IMR-90 (cell line): Measurements from ENCODE around the gene RASSF5. TPM values are rescaled to one million over a fixed set of nuclear protein-coding genes. Genes with fewer than 3 reads are reported as not detected.

Experiments used
- ATAC-seq: fragments of 200-7000 bp; cut with Tn5 transposase; 2 replicates; pipeline ENCODE4 v1.9.1; 2020; ENCODE audit warnings: low read depth, mild to moderate bottlenecking, moderate library complexity
- BruUV-seq: library from RNA; stranded (reverse); fragments of 400-500 nt; replicated peaks from 2 replicates; lab custom pipeline; 2021; lab: Mats Ljungman, UMichigan
- CTCF ChIA-PET: fragments of 300-600 bp; formaldehyde crosslinking; extraction: SDS; loops from one replicate; lab custom pipeline; 2021; ENCODE audit warnings: antibody characterized with exemption; lab: Yijun Ruan, JAX
- POLR2A ChIA-PET: fragments of 300-600 bp; sonication (Branson Sonifier 250); formaldehyde crosslinking; loops from one replicate; lab custom pipeline; 2022; ENCODE audit warnings: antibody characterized with exemption; ENCODE audit not compliant: unreplicated experiment; lab: Charles Lee
- DNase-seq: peaks from one replicate; pipeline ENCODE4 v3.0.0; 2013
- H2AFZ ChIP-seq: replicated peaks from 2 replicates; pipeline ENCODE3; 2013; ENCODE audit warnings: low read length, mild to moderate bottlenecking; ENCODE audit not compliant: poor library complexity
- H2AK5ac ChIP-seq: 2 replicates; pipeline ENCODE4 v1.6.1; 2013; ENCODE audit warnings: low read depth, low read length, inconsistent platforms
- H2AK9ac ChIP-seq: replicated peaks from 2 replicates; pipeline ENCODE3; 2013; ENCODE audit warnings: mild to moderate bottlenecking, low read depth, low read length, moderate library complexity; ENCODE audit not compliant: poor library complexity
- H2BK120ac ChIP-seq: 2 replicates; pipeline ENCODE4 v1.6.1; 2013; ENCODE audit warnings: low read depth, low read length, inconsistent platforms
- H2BK15ac ChIP-seq: 3 replicates; pipeline ENCODE4 v1.6.1; 2013; ENCODE audit warnings: low read depth, low read length, inconsistent platforms
- H2BK20ac ChIP-seq: 2 replicates; pipeline ENCODE4 v1.6.1; 2013; ENCODE audit warnings: low read depth, mild to moderate bottlenecking, inconsistent platforms, low read length, moderate library complexity
- H2BK5ac ChIP-seq: 2 replicates; pipeline ENCODE4 v1.6.1; 2013; ENCODE audit warnings: mild to moderate bottlenecking, low read depth, low read length, inconsistent platforms; ENCODE audit not compliant: poor library complexity, severe bottlenecking
- H3K14ac ChIP-seq: replicated peaks from 2 replicates; pipeline ENCODE4 v1.6.1; 2013; ENCODE audit warnings: low read depth, low read length, inconsistent platforms
- H3K18ac ChIP-seq: 2 replicates; pipeline ENCODE4 v1.6.1; 2013; ENCODE audit warnings: low read depth, low read length, control low read depth
- H3K23ac ChIP-seq: 2 replicates; pipeline ENCODE4 v1.6.1; 2013; ENCODE audit warnings: low read depth, low read length, inconsistent platforms
- H3K27ac ChIP-seq: 2 replicates; pipeline ENCODE4 v1.5.1; 2013; ENCODE audit warnings: mild to moderate bottlenecking, control low read depth, low read length; ENCODE audit not compliant: insufficient read depth
- H3K27me3 ChIP-seq: 2 replicates; pipeline ENCODE4 v1.6.1; 2013; ENCODE audit warnings: low read length; ENCODE audit not compliant: control insufficient read depth, insufficient read depth
- H3K36me3 ChIP-seq: 2 replicates; pipeline ENCODE4 v1.6.1; 2013; ENCODE audit warnings: low read length, mixed read lengths; ENCODE audit not compliant: control insufficient read depth, insufficient read depth
- H3K4ac ChIP-seq: 2 replicates; pipeline ENCODE4 v1.6.1; 2013; ENCODE audit warnings: low read depth, low read length, inconsistent platforms
- H3K4me1 ChIP-seq: 2 replicates; pipeline ENCODE4 v1.6.1; 2013; ENCODE audit warnings: low read length, mixed read lengths; ENCODE audit not compliant: control insufficient read depth, insufficient read depth
- H3K4me2 ChIP-seq: 2 replicates; pipeline ENCODE4 v1.6.1; 2013; ENCODE audit warnings: low read depth, mild to moderate bottlenecking, control low read depth, low read length, moderate library complexity
- H3K4me3 ChIP-seq: 2 replicates; pipeline ENCODE4 v1.5.1; 2013; ENCODE audit warnings: low read depth, mild to moderate bottlenecking, control low read depth, low read length, moderate library complexity; ENCODE audit not compliant: insufficient read depth
- H3K56ac ChIP-seq: 2 replicates; pipeline ENCODE4 v1.6.1; 2013; ENCODE audit warnings: low read length, inconsistent platforms; ENCODE audit not compliant: insufficient read depth; ENCODE audit errors: extremely low read depth
- H3K79me1 ChIP-seq, 2 experiments: 2 replicates each; pipeline ENCODE4 v1.6.1; 2013; ENCODE audit warnings: low read length in 2 of 2, inconsistent platforms in 1 of 2, low read depth in 1 of 2
- H3K9ac ChIP-seq: 2 replicates; pipeline ENCODE4 v1.6.1; 2013; ENCODE audit warnings: low read depth, low read length, control low read depth
- H3K9me1 ChIP-seq: 2 replicates; pipeline ENCODE4 v1.6.1; 2013; ENCODE audit warnings: low read length, inconsistent platforms; ENCODE audit not compliant: insufficient read depth
- H3K9me3 ChIP-seq: 2 replicates; pipeline ENCODE4 v1.6.1; 2013; ENCODE audit warnings: low read length; ENCODE audit not compliant: control insufficient read depth, insufficient read depth
- H4K20me1 ChIP-seq: 2 replicates; pipeline ENCODE4 v1.6.1; 2013; ENCODE audit warnings: low read length, inconsistent platforms; ENCODE audit not compliant: insufficient read depth
- H4K5ac ChIP-seq: 2 replicates; pipeline ENCODE4 v1.6.1; 2013; ENCODE audit warnings: mild to moderate bottlenecking, low read depth, low read length, control low read depth
- H4K8ac ChIP-seq, 2 experiments: 2 replicates each; pipeline ENCODE4 v1.6.1; 2013; ENCODE audit warnings: low read depth in 2 of 2, low read length in 2 of 2, control low read depth in 1 of 2, inconsistent platforms in 1 of 2
- H4K91ac ChIP-seq: 2 replicates; pipeline ENCODE4 v1.6.1; 2013; ENCODE audit warnings: low read depth, low read length, inconsistent platforms; ENCODE audit not compliant: insufficient read depth
- BHLHE40 ChIP-seq: fragments of 150-350 bp; IDR thresholded peaks from 2 replicates; pipeline ENCODE4 v1.6.1; 2016; ENCODE audit warnings: mild to moderate bottlenecking, low read depth, low read length
- CHD1 ChIP-seq: IDR thresholded peaks from 2 replicates; pipeline ENCODE4 v1.6.1; 2012; ENCODE audit warnings: low read depth, low read length, improper control_type of control experiment
- MAZ ChIP-seq: IDR thresholded peaks from 2 replicates; pipeline ENCODE4 v1.6.1; 2012; ENCODE audit warnings: low read depth, mild to moderate bottlenecking, low read length, improper control_type of control experiment, moderate library complexity, borderline replicate concordance
- NFE2L2 ChIP-seq: fragments of 150-350 bp; IDR thresholded peaks from 2 replicates; pipeline ENCODE4 v1.6.1; 2016; ENCODE audit warnings: low read depth, mild to moderate bottlenecking, low read length
- RCOR1 ChIP-seq: IDR thresholded peaks from 2 replicates; pipeline ENCODE4 v1.6.1; 2012; ENCODE audit warnings: mild to moderate bottlenecking, low read length, improper control_type of control experiment; ENCODE audit not compliant: insufficient replicate concordance
- RFX5 ChIP-seq: IDR thresholded peaks from 2 replicates; pipeline ENCODE4 v1.8.0; 2012; ENCODE audit warnings: low read depth, mild to moderate bottlenecking, low read length, moderate library complexity
- WGBS, 2 experiments: methylation state at CpG; one replicate each; pipeline versions ENCODE4 v1.1.5 to v1.1.7; 2013; ENCODE audit warnings: missing lambda C conversion rate in 2 of 2; ENCODE audit not compliant: insufficient read length in 1 of 2; ENCODE audit errors: extremely low coverage in 2 of 2; 5-methylcytosine and 5-hydroxymethylcytosine counted together
- dilution Hi-C: fragments of 300-500 bp; cut with HindIII; formaldehyde crosslinking; loops from one replicate; pipeline ENCODE4 v1.14.3; 2018; ENCODE audit warnings: low sequenced_read_pairs; ENCODE audit not compliant: unreplicated experiment
- in situ Hi-C: fragments of 300-500 bp; cut with MboI; formaldehyde crosslinking; loops from 3 replicates; pipeline ENCODE4 v1.14.3; 2019; ENCODE audit warnings: low sequenced_read_pairs, inconsistent platforms, mixed read lengths
- intact Hi-C: fragments of 100-400 bp; cut with micrococcal nuclease; formaldehyde crosslinking; loops from 2 replicates; pipeline ENCODE4 v1.10.0; 2022
- polyA plus RNA-seq, 3 experiments: library from polyadenylated mRNA; depleted of rRNA; stranded (reverse); fragments of >200 nt; gene quantifications; 2 replicates each; pipeline ENCODE4 v1.2.3, GENCODE V29; 2012; ENCODE audit warnings: low replicate concordance in 1 of 3
- total RNA-seq: library from RNA; depleted of rRNA; stranded (reverse); fragments of >200 nt; gene quantifications from 2 replicates; pipeline ENCODE4 v1.2.3, GENCODE V29; 2012
- TF ChIP-seq, protein P1 (sequence below): fragments of 150-350 bp; IDR thresholded peaks from 2 replicates; pipeline ENCODE4 v1.6.1; 2017; ENCODE audit warnings: mild to moderate bottlenecking, antibody characterized with exemption, low read length, low read depth
- TF ChIP-seq, protein P2 (sequence below): conservative IDR thresholded peaks from 2 replicates; pipeline ENCODE4 v1.5.1; 2012; ENCODE audit warnings: mild to moderate bottlenecking, low read depth, low read length, improper control_type of control experiment

Gene RASSF5
- total and polyA plus RNA-seq, 2 of the 4 experiments (the other 2 are of a cell fraction), result 0.18 to 1.1 TPM

- Histone ChIP-seq H3K9me1 (no peaks in the 10 kb centered on the region), H2BK20ac (no peak overlapping the region), H3K4me2 (no peak overlapping the region), H3K27me3 (peaks cover 5% of the 10 kb centered on the region), H3K9me3 (no peaks in the 10 kb centered on the region), H3K23ac (no peak overlapping the region), H2AK5ac (no peak overlapping the region), H3K18ac (no peak overlapping the region), H3K4ac (no peak overlapping the region), H3K14ac (no peak overlapping the region), H3K56ac (no peak overlapping the region), H2AK9ac (no peak overlapping the region), H3K79me1 (no peaks in the 10 kb centered on the region), H3K4me1 (no peaks in the 10 kb centered on the region), H4K91ac (no peak overlapping the region), H3K27ac (no peak overlapping the region), H2BK120ac (no peak overlapping the region), H2AFZ (no peak overlapping the region), H2BK5ac (no peak overlapping the region), H3K4me3 (no peak overlapping the region), H3K9ac (no peak overlapping the region), H4K8ac (no peak overlapping the region), H2BK15ac (no peak overlapping the region), H4K20me1 (peaks cover 3% of the 10 kb centered on the region; the same call in 1 of the 2 replicates), H3K36me3 (no peaks in the 10 kb centered on the region), H4K5ac (no peak overlapping the region)
- ATAC-seq, result no peak
- BruUV-seq, result no TSS peak
- in situ Hi-C loops (no loop called here), dilution Hi-C loops (no loop called here), intact Hi-C loops (no loop called here)
- ChIA-PET POLR2A (no interaction called here), CTCF (no interaction called here)
- no CpG with 5 or more reads among the region's 4 CpGs for WGBS, 2 experiments
- TF ChIP-seq CHD1 (no peak), MAZ (no peak), NFE2L2 (no peak), RFX5 (no peak), RCOR1 (no peak), BHLHE40 (no peak)
- TF ChIP-seq, protein P1, sequence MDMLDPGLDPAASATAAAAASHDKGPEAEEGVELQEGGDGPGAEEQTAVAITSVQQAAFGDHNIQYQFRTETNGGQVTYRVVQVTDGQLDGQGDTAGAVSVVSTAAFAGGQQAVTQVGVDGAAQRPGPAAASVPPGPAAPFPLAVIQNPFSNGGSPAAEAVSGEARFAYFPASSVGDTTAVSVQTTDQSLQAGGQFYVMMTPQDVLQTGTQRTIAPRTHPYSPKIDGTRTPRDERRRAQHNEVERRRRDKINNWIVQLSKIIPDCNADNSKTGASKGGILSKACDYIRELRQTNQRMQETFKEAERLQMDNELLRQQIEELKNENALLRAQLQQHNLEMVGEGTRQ, result no peak
- TF ChIP-seq, protein P2, sequence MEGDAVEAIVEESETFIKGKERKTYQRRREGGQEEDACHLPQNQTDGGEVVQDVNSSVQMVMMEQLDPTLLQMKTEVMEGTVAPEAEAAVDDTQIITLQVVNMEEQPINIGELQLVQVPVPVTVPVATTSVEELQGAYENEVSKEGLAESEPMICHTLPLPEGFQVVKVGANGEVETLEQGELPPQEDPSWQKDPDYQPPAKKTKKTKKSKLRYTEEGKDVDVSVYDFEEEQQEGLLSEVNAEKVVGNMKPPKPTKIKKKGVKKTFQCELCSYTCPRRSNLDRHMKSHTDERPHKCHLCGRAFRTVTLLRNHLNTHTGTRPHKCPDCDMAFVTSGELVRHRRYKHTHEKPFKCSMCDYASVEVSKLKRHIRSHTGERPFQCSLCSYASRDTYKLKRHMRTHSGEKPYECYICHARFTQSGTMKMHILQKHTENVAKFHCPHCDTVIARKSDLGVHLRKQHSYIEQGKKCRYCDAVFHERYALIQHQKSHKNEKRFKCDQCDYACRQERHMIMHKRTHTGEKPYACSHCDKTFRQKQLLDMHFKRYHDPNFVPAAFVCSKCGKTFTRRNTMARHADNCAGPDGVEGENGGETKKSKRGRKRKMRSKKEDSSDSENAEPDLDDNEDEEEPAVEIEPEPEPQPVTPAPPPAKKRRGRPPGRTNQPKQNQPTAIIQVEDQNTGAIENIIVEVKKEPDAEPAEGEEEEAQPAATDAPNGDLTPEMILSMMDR, result no peak
- DNase-seq, result no peak
Observed at GRCh38 chr1:206566999-206567398, 59.7 kb downstream of the RASSF5 start.
